UCSD-AML1 (cell line): Measurements from ENCODE around the gene KRT9.
"Not testable (repeated sequence)": the region's sequence is repeated elsewhere in the genome, so short reads cannot be mapped to it uniquely, and the experiment has no call there.

ENCODE experiments used
- DNase-seq: peaks from one replicate; lab custom pipeline; 2025; ENCODE audit not compliant: unreplicated experiment; lab: John Stamatoyannopoulos, UW

KRT9 gene

DNA sequence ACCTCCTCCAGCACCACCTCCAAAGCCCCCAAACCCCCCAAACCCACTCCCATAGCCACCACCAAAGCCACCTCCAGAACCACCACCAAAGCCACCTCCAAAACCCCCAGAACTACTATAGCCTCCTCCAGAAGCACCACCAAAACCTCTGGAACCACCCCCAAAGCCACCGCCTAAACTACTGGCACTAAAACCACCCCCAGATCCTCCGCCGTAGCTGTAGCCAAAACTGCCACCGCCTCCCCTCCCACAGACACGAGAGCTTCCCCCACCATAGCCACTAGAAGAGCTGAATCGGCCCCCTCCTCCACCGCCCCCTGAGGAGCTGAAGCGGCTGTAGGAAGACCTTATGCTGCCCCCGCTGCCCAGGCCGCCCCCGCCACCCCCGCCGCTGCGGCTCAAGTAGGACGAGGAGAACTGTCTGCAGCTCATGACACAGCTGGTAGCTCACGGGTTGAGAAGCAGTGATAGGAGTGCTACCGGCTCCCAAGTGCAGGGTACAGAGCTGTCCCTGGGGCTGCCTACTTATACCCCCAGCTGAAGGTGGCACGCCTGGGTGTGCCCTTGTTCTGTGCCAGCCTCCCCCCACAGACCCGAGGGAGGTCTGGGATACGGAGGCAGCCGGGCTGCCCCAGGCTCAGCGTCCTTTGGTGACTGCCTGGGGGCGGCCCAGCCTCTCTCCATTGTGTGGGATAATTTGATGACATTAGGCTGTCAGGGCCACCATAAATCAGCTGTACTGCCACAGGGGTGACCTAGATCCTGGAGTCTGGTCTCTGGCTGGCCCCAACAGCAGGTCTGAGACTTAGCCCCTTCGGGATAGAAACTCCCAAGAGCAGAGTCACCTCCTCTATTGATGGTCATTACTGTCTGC lies at the start of gene KRT9:
TSS of gene KRT9 (minus strand) at position 499 of the 874 bp plus-strand sequence. CDS start at position 432, 67 bp downstream.
- DNase-seq, result no peak

GRCh38 chr17:41621435-41621817 lies 49.6 kb upstream of the KRT9 start:
- not testable (repeated sequence) for DNase-seq

GRCh38 chr17:41620583-41621434 lies 49.0 kb upstream of the KRT9 start:
- no peak for DNase-seq

GRCh38 chr17:41619927-41620582 lies 48.2 kb upstream of the KRT9 start:
- DNase-seq, result not testable (repeated sequence)

DNA sequence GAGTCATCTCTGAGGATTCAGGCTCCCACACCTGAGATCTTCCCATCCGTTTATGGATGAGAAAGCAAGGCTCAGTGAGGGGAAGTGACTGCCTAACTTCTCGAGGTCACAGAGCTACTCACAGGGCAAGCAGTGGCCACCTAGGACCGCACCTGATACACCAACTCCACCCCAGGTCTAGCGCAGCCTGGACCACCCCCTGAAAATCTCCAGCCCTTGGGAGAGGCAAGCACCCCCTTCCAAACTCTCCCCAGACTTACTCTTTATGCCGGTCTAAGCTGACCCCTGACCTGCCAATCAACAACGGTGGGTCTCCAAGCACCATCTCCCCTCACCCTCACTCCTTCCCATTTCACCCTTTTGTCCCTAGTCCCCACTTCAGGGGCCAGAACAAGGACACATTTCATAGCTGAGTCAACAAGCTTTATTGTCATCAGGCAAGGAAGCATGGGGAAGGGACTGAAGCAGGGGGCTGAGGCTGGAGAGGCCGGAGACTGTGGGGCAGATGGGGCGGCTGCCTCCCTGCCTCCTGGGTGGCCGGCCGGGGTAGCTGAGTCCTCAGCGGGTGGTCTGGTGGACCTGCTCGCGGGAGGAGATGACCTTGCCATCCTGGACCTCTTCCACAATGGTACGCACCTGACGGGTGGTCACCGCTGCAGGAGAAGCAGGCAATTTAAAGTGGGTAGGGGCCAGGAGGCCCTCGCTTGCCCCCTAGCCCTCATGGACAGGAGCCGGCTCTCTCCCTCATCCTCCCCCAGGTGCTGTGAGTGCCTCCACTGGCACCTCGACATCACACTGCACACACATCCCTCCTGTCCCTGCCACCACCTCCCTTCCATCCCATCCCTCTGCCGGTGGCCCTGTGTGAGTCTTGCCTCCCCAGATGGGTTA lies 47.4 kb upstream of the KRT9 start:
- no peak for DNase-seq

DNA sequence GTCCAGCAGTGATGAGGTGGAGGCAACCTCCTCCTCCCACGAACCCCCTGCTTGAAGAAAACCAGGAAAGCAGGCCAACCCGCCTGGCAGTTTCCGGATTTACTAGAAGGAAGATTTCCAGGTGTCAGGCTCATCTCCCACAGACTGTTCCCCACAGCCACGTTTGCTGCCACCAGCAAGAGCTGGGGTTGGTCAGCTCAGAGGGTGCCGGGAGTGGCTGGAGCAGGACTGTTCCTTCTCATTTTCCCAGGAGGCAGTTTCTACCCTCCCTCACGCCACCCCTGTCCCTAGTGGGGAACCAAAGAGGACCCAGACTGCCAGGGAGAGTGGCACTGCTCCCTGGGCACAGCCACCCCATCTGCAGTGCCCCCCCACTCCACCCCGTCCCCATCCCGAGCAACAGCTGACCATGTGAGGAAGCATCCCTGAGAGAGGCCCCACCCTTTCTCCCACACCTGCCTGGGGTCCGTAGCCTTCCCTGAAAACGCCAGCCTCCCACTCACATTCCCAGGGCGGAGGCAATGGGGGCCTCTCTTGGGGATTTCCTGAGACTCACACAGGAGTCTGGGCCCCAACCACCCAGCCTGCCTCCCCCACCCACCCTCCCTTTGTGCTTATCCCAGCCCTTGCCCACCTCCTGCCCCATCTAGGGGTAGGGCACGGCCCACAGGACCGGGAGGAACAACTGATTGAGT lies 46.6 kb upstream of the KRT9 start:
- DNase-seq, result no peak

- DNase-seq, result no peak
Measured at GRCh38 chr17:41617698-41618097, 45.8 kb upstream of the KRT9 start.

DNA sequence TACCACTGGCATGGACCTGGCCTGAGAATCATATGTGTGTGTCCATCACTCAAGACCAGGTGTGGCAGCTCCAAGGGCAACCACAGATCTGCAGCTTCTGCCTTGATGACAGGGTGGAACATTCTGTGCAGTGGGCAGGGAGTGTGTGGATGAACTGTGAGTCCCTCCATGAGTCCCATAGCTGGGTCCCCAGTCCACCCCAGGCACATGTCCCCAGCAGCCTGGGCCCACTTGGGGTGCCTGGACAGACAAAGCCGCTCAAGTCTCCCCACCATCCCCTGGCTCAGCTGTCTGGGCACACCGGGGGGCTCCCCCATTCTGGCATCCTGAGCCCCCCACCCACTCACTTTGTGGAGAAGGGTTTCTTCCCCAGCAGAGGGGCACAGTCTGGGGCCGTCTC lies 45.3 kb upstream of the KRT9 start:
- DNase-seq, result no peak

- DNase-seq, result not testable (repeated sequence)
Measured at GRCh38 chr17:41616486-41616885, 44.6 kb upstream of the KRT9 start.

DNA sequence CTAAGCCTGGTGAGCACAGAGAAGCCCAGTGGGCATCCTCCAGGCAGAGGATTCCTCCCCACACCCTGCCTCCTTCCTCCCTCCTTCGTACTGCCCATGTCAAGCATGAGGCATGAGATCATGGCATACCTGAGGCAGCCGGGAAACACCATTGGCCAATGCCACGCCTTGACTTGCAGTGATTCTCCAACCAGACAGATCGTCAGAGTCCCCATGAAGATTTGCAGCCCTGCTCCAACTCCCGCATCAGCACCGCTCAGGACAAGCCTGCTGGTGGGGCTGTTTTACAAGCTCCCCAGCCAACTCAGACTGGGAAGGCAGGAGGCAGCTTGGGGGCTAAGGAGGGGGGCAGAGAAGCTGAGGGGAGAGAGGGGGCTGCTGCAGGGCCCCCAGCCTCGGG lies 43.6 kb upstream of the KRT9 start:
- no peak for DNase-seq

DNA sequence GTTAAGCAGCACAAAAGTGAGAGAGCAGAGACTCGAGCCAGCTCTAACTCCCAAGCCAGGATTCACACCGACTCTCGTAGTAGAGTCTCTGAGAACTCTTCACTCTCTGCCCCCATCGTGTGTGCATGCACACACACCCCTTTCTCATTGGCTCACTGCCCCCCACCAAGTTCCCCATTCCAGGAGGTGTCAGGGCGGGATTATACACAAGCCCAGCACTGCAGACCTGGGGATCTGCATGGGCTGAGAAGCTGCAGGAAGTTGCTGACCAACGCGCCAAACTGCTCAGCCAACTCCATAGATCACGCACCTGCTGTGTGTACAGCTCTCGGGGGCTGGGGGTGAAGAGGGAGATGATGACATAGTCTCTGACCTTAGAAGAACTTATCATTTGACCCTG lies 42.9 kb upstream of the KRT9 start:
- not testable (repeated sequence) for DNase-seq

GRCh38 chr17:41614098-41614497 lies 42.2 kb upstream of the KRT9 start:
- no peak for DNase-seq

DNA sequence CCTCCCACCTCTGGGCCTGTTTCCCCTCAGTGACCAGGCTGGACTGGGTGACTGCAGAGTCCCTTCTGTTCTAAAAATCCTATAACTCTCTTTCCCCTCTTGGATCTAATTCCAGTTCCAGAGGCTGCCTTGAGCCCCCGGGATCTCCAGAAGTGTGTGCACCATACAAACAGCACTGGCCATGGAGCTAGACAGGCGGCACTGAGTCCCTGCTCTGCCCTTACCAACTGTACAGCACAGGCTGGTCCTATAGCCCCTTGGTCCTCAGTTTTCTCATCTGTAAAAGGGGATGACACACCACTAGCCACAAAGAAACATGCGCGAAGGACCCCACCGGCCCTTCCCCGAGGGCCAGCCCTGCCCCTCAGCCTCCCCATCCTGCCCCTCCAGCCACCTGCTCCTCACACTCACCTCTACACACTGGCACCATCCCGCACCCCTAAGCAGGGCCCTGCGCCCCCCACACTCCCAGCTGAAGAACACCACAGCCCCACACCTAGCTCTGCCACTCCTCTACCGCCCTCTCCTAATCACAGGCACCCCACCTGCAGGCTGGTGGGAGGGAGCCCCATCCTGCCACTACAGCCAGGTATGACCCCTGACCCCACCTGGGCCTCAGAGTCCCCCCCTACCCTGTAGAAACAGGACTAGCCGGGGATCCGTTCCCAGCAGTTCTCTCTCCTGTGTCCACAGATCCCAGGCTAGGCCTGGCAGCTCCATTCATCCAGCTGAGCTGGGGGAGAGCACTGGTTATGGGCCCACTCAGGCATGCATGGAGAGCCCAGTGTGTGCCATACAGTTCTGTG lies 41.6 kb upstream of the KRT9 start:
- DNase-seq, result no peak

DNA sequence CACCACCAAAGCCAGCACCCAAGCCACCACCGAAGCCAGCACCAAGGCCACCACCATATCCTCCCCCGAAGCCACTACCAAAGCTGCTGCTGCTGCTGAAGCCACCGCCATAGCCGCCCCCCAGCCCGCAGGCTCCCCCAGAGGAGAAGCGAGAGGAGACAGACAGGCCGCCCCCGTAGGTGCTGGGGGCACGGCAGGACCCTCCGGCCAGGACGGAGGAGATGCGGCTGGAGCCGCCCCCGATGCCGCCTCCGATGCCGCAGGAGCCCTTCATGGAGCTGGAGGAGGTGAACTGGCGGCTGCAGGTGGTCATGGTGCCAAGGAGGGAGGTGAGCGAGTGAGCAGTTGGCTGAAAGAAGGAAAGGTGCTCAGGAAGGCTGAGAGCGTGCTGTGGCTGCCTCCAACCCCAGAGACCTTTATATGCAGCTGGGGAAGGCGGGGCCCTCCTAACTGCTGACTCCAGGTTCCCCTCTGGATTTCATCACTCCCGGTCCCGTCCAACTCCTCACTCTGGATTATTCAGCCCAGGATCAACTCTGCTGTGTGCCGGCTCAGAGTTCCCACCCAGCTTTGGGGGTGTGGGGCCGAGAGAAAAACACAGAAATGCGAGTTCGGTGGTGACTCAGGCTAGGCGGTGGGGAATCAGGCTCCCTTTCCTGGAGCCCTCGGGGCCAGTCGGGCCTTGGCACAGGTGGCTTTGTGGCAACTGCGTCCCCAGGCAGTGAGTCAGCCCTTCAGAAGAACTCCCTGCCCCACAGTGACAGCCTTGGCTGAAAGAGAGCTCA lies 40.7 kb upstream of the KRT9 start, which contains the start of gene KRT16:
TSS of gene KRT16 (minus strand) at position 392 of the 785 bp plus-strand sequence. CDS start at position 313, 79 bp downstream.
- DNase-seq, result not testable (repeated sequence)

- no peak for DNase-seq
Measured at GRCh38 chr17:41610965-41611640, 39.2 kb upstream of the KRT9 start.

GRCh38 chr17:41610061-41610517 lies 38.2 kb upstream of the KRT9 start:
- DNase-seq, result peak; percentile 32

DNA sequence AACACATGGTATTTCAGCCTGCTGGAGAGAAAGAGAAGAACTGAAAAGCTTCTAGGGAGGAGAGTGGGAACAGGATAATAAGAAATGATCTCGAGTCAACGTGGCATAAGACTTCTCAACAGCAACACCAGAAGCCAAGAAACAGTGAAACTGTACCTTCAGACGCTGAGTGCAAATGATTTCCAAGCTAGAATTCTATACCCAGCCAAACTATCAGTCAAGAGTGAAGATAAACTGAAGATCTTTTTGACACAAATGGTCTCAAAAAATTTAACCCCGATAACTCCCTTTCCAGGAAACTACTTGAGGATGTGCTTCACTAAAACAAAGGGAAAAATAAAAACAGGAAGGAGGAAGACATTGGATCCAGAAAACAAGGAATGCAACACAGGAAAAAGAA lies 35.1 kb upstream of the KRT9 start:
- DNase-seq, result not testable (repeated sequence)
